T47D (cell line): ENCODE data around the gene RCN2.

Source experiments
- DNase-seq, 2 experiments: peaks; one replicate each; pipeline versions ENCODE4 v3.0.0 to v3.0.0-alpha.2; 2011 to 2012; ENCODE audit warnings: low read depth in 1 of 2, low spot score in 1 of 2
- JUND ChIP-seq: IDR thresholded peaks from 2 replicates; pipeline ENCODE4 v1.6.1; 2012; ENCODE audit warnings: low read depth
- in situ Hi-C: cut with HindIII; loops from 2 replicates; pipeline ENCODE4 v1.10.0; 2016; ENCODE audit warnings: low sequenced_read_pairs, low pct_unique_long_range_greater_than_20kb

RCN2 gene

GRCh38 chr15:76905013-76905839, 26.3 kb upstream of the RCN2 start, which contains the start of gene SCAPER:
Gene SCAPER, minus strand, starts transcription at chr15:76905340. Its CDS starts 21,523 bp downstream, at chr15:76883817.
- DNase-seq = peak; percentile 84 to 92
- TF ChIP-seq JUND = no peak
- in situ Hi-C loops = no loop called here

- no peak for DNase-seq
- in situ Hi-C loops = no loop called here
- TF ChIP-seq JUND = no peak
Measured at GRCh38 chr15:76905855-76906254, 25.7 kb upstream of the RCN2 start.

- in situ Hi-C loops = no loop called here
- TF ChIP-seq JUND = no peak
- peak in 1 of 2 experiments; percentile 49 for DNase-seq
Measured at GRCh38 chr15:76912430-76912829, 19.1 kb upstream of the RCN2 start.

GRCh38 chr15:76913737-76914136, 17.8 kb upstream of the RCN2 start:
- no peak for DNase-seq
- in situ Hi-C loops = no loop called here
- no peak for TF ChIP-seq JUND

- no peak for TF ChIP-seq JUND
- peak in 1 of 2 experiments; percentile 6 for DNase-seq
- in situ Hi-C loops = no loop called here
Measured at GRCh38 chr15:76916369-76916768, 15.2 kb upstream of the RCN2 start.

GRCh38 chr15:76928201-76928600, 3.3 kb upstream of the RCN2 start:
- no peak for DNase-seq
- no peak for TF ChIP-seq JUND
- in situ Hi-C loops = no loop called here

- no peak for DNase-seq
- no peak for TF ChIP-seq JUND
- in situ Hi-C loops = no loop called here
Measured at GRCh38 chr15:76929011-76929760, 2.4 kb upstream of the RCN2 start.

- DNase-seq = no peak
- in situ Hi-C loops = no loop called here
- TF ChIP-seq JUND = no peak
Measured at GRCh38 chr15:76930831-76931396, 635 bp upstream of the RCN2 start.

GRCh38 chr15:76932135-76932966, 802 bp downstream of the RCN2 start:
- no peak for TF ChIP-seq JUND
- in situ Hi-C loops = no loop called here
- DNase-seq = peak in 1 of 2 experiments; percentile 12

GRCh38 chr15:76935620-76936019, 4.1 kb downstream of the RCN2 start:
- TF ChIP-seq JUND = no peak
- in situ Hi-C loops = no loop called here
- no peak for DNase-seq

- DNase-seq = no peak
Measured at GRCh38 chr15:76936671-76937070, 5.1 kb downstream of the RCN2 start.

GRCh38 chr15:76938752-76939151, 7.2 kb downstream of the RCN2 start:
- in situ Hi-C loops = no loop called here
- TF ChIP-seq JUND = no peak
- DNase-seq = no peak

More at GRCh38 chr15:76936671-76937070, 5.1 kb downstream of the RCN2 start:
- no peak for TF ChIP-seq JUND
- in situ Hi-C loops = no loop called here
